Measurements from ENCODE around the gene KHK. TPM values are rescaled to one million over a fixed set of nuclear protein-coding genes. Genes with fewer than 3 reads are reported as not detected.

Gene KHK
- total RNA-seq, 6 experiments from 2014 or later = 101 to 283 (median 206) TPM

DNA sequence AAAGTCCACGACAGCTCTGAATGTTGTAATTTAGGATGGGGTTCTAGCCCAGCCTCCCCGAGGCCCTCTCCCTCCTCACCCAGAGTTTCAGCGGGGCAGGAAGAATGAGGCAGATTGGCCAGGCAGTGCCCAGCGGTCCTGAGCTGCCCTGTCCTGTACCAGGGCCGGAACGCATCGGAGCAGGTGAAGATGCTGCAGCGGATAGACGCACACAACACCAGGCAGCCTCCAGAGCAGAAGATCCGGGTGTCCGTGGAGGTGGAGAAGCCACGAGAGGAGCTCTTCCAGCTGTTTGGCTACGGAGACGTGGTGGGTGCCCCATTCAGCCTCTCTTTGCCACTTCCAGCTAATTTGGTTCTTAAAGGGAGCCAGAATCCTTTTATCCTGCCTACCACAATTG, 10.8 kb downstream of the KHK start:
- TF ChIP-seq, protein P1, sequence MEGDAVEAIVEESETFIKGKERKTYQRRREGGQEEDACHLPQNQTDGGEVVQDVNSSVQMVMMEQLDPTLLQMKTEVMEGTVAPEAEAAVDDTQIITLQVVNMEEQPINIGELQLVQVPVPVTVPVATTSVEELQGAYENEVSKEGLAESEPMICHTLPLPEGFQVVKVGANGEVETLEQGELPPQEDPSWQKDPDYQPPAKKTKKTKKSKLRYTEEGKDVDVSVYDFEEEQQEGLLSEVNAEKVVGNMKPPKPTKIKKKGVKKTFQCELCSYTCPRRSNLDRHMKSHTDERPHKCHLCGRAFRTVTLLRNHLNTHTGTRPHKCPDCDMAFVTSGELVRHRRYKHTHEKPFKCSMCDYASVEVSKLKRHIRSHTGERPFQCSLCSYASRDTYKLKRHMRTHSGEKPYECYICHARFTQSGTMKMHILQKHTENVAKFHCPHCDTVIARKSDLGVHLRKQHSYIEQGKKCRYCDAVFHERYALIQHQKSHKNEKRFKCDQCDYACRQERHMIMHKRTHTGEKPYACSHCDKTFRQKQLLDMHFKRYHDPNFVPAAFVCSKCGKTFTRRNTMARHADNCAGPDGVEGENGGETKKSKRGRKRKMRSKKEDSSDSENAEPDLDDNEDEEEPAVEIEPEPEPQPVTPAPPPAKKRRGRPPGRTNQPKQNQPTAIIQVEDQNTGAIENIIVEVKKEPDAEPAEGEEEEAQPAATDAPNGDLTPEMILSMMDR (IDR thresholded peaks at IDR 0.05) = no peak
- no peak for TF ChIP-seq POLR2A (IDR thresholded peaks at IDR 0.05)
- H3K27ac ChIP-seq = peak overlapping the region in 1 of 3 donors; percentile 90
- WGBS (ENCODE audit: insufficient coverage, low coverage, low lambda C conversion rate, missing lambda C conversion rate) = 77% methylated on average over 7 of the region's 14 CpGs
- ATAC-seq = no peak
- no peaks in the 10 kb centered on the region for H3K9me3 ChIP-seq
- intact Hi-C loops (cut with DNase I) = loop anchor here (10.0 kb wide), 3 partner anchors 97 to 197 kb away; partner anchors contain the start of gene DNAJC5G (in 1 of the 2)
- H3K4me3 ChIP-seq = no peak overlapping the region
- DNase-seq = no peak
- H3K4me1 ChIP-seq = peaks cover 0 to 45% (median 18%) of the 10 kb centered on the region in 4 donors
- H3K36me3 ChIP-seq = peaks cover 0 to 38% (median 15%) of the 10 kb centered on the region in 4 donors
- no peaks in the 10 kb centered on the region for H3K27me3 ChIP-seq

DNA sequence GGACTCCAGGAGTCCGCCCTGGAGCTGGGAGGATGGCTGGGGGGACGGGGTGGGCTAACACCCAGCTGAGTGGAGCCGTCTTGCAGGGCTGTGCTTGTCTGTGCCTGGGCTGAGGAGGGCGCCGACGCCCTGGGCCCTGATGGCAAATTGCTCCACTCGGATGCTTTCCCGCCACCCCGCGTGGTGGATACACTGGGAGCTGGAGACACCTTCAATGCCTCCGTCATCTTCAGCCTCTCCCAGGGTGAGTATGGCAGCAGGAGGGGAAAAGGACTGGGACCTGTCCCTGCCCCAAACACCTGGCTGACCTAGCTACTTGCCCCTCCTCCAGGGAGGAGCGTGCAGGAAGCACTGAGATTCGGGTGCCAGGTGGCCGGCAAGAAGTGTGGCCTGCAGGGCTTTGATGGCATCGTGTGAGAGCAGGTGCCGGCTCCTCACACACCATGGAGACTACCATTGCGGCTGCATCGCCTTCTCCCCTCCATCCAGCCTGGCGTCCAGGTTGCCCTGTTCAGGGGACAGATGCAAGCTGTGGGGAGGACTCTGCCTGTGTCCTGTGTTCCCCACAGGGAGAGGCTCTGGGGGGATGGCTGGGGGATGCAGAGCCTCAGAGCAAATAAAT, 12.9 kb downstream of the KHK start:
- intact Hi-C loops (cut with DNase I) = loop anchor here (10.0 kb wide), 3 partner anchors 95 to 195 kb away; partner anchors contain the start of gene DNAJC5G (in 1 of the 2)
- DNase-seq = no peak
- no peak for TF ChIP-seq POLR2A (IDR thresholded peaks at IDR 0.05)
- TF ChIP-seq, protein P1 (IDR thresholded peaks at IDR 0.05) = no peak
- Histone ChIP-seq H3K36me3 (peaks cover 0 to 38% (median 15%) of the 10 kb centered on the region in 4 donors), H3K27me3 (no peaks in the 10 kb centered on the region), H3K9me3 (no peaks in the 10 kb centered on the region), H3K4me3 (no peak overlapping the region), H3K27ac (no peak overlapping the region), H3K4me1 (peaks cover 0 to 25% (median 11%) of the 10 kb centered on the region in 4 donors)
- WGBS (ENCODE audit: insufficient coverage, low coverage, low lambda C conversion rate, missing lambda C conversion rate) = 87% methylated on average over 3 of the region's 19 CpGs
- ATAC-seq = no peak

DNA sequence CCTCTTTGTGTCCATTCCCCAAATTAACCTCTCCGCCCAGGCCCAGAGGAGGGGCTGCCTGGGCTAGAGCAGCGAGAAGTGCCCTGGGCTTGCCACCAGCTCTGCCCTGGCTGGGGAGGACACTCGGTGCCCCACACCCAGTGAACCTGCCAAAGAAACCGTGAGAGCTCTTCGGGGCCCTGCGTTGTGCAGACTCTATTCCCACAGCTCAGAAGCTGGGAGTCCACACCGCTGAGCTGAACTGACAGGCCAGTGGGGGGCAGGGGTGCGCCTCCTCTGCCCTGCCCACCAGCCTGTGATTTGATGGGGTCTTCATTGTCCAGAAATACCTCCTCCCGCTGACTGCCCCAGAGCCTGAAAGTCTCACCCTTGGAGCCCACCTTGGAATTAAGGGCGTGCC, 13.5 kb downstream of the KHK start:
- Histone ChIP-seq H3K9me3 (no peaks in the 10 kb centered on the region), H3K27me3 (no peaks in the 10 kb centered on the region), H3K27ac (no peak overlapping the region), H3K36me3 (peaks cover 0 to 38% (median 15%) of the 10 kb centered on the region in 4 donors), H3K4me1 (peaks cover 0 to 19% (median 8%) of the 10 kb centered on the region in 4 donors), H3K4me3 (no peak overlapping the region)
- 61% methylated on average over 10 of the region's 10 CpGs for WGBS (ENCODE audit: insufficient coverage, low coverage, low lambda C conversion rate, missing lambda C conversion rate)
- intact Hi-C loops (cut with DNase I) = no loop called here
- DNase-seq (no peak), ATAC-seq (no peak)
- TF ChIP-seq, protein P1 (IDR thresholded peaks at IDR 0.05) = no peak

DNA sequence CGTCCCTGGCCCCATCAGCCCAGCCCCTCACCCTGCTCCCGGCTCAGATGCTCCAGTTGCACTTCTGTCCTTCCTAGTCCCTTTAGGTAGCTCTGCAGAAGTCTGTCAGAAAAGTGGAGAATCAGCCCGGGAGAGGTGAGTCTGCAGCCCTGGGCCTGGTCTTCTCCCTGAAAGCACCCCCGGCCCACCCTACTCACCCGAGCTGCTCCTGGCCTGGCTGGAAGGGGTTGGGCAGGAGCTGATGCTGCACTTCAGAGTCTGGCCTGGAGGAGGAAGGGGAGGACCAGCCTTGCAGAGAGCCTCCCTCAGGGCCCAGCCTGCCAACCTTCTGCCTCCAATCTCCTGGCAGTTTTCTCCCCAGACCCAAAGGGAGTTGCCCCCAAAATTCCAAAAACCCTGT, 15.8 kb downstream of the KHK start:
- whole genome bisulfite sequencing (ENCODE audit: insufficient coverage, low coverage, low lambda C conversion rate, missing lambda C conversion rate) = no CpG with 5 or more reads among the region's 5 CpGs
- TF ChIP-seq, protein P1 (IDR thresholded peaks at IDR 0.05) = no peak
- no peak for TF ChIP-seq POLR2A (IDR thresholded peaks at IDR 0.05)
- intact Hi-C loops (cut with DNase I) = no loop called here

More for the DNA sequence above, 15.8 kb downstream of the KHK start:
- H3K4me1 ChIP-seq = no peaks in the 10 kb centered on the region
- peaks cover 0 to 29% (median 12%) of the 10 kb centered on the region in 4 donors for H3K36me3 ChIP-seq
- no peaks in the 10 kb centered on the region for H3K27me3 ChIP-seq
- no peak overlapping the region for H3K27ac ChIP-seq
- no peaks in the 10 kb centered on the region for H3K9me3 ChIP-seq
- DNase-seq (no peak), ATAC-seq (peak; percentile 4 to 26 (median 14))
- no peak overlapping the region for H3K4me3 ChIP-seq
